ENCODE measurements around the gene CYB561.
A peak's percentile ranks its signal among the peaks of the same experiment; 100 is the strongest.

The CYB561 gene

DNA sequence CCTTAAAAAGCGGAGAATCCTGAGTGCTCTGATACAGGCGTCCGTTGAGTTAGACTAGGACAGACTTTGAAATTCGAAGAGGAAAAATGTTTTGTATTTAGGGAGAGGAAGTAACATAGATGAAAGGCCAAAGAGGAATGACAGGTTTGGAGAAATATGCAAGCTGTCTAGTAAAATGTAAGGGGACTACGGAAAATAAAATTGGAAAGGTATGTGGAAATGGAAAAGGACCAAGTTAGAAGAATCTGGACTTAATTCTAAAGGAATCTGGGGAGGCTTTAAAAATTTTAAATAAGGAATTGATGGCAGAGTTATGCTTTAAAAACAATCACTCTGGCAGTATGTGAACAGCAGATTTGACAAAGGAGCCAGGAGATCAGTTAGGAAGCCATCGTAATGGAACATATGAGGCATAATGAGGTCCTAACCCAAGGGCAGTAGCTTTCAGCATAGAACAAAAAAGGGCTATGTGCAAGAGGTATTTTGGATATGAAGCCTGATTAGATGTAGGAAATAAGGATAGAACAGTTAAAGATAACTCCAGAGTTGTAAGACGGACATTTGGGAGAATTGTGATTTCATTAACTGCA, 38.3 kb downstream of the CYB561 start:
- DNase-seq (ENCODE audit: low spot score) = no peak

DNA sequence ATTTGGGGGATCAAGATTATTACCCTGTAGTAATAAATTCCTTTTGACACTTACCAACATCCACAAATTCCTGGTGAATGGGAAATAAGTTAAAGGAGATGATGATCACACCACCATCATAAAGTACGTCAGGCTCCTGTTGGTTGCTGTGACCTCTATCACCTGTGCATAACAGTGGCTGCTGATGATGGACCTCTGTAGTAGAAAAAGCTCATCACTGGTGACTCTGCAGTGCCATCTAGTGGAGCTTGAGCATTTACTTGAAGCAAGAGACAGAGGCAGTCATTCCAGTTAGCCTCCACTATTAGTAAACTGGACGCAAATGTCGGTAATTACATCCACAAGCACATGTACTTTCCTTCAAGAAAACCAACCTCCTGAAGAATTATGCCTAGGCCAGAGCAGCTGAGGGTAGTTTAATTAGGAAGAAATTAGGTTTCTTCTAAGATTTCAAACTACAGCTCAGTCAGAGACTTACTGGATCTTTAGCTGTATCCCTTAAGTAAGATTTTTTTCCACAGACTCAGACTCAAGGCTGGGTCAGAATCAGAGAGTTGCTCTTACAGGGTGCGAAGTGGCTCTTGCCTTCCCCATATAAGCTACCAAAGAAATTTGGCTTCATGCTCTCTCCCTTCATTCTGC, 39.3 kb downstream of the CYB561 start:
- DNase-seq (ENCODE audit: low spot score) = peak; percentile 81

DNA sequence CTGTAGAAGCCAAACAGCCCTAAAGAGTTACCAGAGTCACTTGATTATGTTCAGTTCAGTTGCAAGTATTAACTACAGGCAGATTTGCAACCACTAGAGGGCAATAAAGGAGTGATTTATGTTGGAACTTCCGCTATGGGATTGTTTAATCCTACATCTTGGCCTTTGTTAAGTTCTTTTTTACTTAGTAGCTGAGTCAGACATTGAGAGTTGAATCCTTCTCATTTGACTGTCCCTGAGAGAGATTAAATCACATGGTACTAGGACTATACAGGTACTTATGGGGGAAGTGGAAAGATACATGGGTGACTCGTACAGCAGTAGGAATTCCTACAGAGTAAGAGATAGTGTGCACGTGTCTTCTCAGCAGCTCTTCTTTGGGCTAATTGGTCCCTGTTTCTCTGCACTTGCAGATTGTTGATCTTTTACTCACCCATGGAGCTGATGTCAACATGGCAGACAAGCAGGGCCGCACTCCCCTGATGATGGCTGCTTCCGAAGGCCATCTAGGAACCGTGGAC, 40.3 kb downstream of the CYB561 start:
- peak; percentile 65 for DNase-seq (ENCODE audit: low spot score)

DNA sequence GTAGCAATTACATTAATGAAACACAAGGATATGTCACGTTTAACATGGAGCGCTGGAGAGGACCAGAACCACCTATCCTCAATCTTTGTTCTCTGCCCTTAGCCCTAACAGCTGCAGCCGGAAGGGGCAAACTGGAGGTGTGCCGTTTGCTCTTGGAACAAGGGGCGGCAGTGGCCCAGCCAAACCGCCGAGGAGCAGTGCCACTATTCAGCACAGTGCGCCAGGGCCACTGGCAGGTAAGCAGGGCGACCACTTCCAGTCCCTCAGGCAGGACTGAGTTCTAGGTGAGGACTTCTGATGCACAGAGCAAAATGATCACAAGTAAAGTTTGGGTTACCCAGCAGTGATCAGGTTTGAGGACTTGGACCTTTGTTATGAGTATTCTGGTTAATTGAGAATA, 41.1 kb downstream of the CYB561 start:
- no peak for DNase-seq (ENCODE audit: low spot score)

DNA sequence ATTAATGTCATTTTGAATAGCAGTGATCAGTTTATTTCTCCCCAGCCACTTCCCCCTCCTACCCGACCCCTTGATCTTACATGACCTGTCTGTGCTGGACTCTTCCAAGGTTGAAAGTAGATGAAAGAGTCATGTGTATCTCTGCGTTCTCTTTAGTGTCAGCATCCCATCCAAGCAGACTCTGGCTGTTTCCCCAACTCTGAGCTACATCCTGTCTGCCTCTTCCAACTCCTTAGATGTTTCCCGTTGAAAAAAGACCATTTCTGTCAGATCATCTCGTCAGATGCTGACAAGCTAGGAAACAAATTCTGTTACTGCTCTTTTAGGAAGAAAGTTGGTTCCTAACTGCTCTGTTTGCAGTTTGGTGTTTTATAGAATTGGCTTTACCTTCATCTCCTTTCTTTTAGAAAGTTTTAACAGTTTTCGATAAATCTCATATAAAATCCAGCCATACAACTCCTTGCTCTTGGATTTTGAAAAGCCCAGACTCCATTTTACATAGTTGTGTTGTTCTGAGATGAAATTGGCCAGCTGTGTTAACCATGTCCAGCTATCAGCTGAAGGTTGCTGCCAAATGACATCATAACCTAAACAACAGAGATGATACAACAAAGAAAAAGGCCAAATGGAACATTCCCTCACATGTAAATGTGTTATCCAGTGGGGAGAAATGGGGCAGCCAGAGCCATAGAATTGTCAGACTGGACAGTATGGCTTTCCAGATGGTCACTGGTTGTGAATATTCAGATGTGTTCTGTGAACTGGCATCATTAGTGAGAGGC, 43.5 kb downstream of the CYB561 start:
- DNase-seq (ENCODE audit: low spot score) = peak; percentile 36

DNA sequence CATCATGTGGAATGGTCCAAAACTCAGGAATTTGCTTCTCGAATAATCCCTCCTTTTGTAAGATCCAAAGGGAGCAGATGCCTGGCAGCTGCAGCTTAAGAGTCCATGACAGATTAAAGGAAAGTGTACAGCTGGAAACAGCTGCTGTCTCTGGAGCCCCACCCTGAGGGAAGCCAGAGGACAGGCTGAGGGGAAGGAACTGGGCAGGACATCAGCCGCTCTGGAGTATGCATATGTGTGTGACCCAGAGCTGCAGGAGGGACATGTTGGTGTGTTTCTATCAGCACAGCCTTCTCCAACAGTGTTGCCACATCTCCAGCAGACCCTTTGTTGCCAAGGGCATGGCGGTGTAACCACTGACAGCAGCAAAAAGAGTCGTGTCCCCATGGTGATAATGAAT, 46.2 kb downstream of the CYB561 start:
- DNase-seq (ENCODE audit: low spot score) = peak; percentile 56

DNA sequence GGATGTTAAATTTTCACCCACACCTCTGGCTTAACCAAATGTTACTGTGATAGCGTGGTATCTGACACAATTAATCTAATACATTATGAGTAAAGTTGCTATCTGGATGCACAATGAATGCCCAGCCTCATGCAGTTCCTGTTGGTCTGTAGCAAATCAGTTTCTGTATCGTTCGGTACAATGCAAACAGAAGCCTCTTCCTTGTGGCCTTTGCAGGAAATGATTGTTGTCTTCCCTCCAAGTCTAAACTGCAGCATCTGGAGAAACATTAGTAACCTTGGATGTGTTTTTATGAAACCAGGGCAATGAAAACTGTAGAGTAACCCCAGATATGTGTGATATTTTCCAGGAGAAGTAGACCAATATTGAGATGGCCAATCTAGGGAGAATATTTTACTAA, 46.8 kb downstream of the CYB561 start:
- DNase-seq (ENCODE audit: low spot score) = peak; percentile 68

DNA sequence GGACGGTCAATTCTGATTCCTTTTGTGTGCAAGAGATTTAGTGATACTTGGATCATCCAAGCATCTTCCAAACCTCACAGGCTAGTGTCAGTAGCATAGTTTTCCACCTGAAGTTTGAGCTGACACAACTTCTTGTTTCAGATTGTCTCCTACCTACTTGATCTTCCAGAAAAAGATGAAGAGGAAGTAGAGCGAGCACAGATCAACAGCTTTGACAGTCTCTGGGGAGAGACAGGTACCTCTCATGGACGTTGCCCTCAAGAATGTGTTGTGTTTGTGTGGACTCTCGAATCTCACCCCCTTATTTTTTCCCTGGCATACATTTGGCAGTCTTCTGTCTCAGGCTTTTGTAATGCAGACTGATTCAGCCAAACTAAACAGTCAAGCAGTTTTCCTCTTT, 47.4 kb downstream of the CYB561 start:
- DNase-seq (ENCODE audit: low spot score) = no peak

DNA sequence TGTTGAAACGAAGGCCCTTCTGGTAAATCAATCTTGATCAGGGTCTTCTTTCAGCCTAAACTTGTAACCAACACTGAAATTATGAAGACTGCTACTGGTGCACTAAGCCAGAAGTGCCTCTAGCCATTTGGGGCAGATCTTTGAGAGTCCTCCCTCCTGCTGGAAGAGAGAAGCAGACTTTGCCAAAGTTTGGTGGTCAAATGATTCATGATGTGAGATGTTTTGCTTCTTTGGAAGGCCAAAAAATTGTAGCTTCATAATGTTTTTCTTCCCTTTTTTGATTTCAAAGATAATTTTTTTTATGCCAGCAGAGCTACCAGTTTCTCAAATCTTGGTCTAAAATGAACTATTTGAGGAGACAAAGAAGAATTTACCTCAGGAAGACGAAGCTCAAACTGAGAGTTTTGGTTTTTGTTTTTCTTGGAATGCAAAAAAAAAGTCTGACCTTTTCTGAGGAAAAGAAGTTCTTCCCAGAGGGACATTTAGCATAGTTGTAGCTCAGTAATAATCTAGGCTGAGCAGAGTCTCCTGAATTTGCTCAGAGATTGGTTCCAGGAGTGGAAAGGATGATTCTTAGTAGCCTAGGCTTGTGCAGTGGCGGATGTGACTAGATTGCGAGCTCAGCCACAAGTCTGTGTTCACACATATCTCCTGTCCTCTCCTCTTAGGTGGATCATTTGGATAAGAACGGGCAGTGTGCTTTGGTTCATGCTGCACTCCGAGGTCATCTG, 50.9 kb downstream of the CYB561 start:
- peak; percentile 87 for DNase-seq (ENCODE audit: low spot score)

DNA sequence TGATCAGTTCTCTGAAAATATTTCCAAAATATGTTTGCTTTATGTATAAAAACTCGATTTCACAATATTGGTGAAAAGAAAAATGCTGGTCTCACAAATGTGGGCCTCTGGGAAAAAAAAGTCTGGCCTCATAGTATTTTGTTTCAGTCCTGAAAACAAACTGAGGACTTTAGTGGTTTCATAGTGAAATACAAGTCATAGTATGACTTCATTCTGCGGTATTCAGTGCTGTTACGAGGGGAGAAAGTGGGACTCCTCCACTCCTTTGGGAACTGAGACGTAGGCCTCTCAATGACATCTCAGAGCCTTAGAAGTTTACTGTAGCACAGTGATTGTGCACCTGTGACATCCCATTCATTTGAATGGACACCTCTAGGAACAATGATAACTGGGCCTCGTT, 56.0 kb downstream of the CYB561 start:
- no peak for DNase-seq (ENCODE audit: low spot score)

DNA sequence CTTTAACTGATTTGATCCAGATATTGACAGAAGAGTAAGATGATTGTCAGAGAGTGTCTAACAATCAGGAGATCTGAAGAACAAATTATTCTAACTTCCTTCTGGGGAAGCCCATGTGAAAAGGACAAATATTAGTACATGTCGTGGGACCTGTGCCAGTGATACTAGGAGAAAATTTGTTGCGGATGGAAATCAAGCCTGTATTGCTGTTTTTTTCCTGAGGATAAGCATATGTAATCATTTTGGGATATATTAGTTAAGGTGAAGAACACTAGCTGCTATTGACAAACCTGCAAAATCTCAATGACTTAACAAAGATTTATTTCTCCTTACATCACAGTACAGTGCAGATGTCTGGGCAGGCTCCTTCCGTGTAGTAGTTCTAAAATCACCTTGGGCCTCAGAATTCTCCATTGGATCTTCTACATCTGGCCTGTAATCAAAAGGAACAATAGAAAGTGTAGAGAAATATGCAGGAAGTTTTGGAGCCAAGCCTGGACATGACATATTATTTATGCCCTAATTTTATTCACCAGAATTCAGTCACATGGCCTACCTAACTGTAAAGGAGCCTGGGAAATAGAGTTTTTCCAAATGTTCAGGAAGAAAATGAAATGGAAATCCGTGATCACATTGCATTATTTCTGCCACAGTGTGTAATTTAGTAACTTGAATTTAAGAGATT, 58.3 kb downstream of the CYB561 start:
- DNase-seq (ENCODE audit: low spot score) = no peak

DNA sequence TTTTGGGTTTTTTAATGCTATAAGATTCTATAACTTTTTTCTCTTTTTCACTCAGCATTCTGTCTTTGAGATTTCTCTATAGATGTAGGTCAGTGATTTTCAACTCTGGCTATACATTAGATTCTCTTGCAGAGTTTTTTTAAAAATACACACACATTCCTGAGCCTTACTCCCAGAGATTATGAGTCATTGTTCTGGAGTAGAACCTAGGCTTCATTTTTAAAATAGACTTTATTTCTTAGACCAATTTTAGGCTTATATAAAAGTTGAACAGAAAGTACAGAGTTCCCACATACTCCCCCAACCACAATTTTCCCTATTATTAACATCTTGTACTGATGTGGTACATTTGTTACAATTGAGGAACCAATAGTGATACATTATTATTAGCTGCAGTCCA, 63.3 kb downstream of the CYB561 start:
- DNase-seq (ENCODE audit: low spot score) = peak; percentile 41

Measured in AG08395 (cell line).